GM19324 (cell line): Measurements from ENCODE around the gene ANGEL1.
A peak's percentile ranks its signal among the peaks of the same experiment; 100 is the strongest.

ENCODE experiments used
- ATAC-seq: cut with Tn5 transposase; IDR thresholded peaks from one replicate; pipeline ENCODE4 v1.9.1; 2021; ENCODE audit warnings: mild to moderate bottlenecking, moderate library complexity; ENCODE audit not compliant: unreplicated experiment, low FRiP score

The ANGEL1 gene

GRCh38 chr14:76767681-76768656 lies 44.7 kb downstream of the ANGEL1 start:
- peak; percentile 54 for ATAC-seq

GRCh38 chr14:76765461-76765931 lies 47.2 kb downstream of the ANGEL1 start:
- no peak for ATAC-seq

DNA sequence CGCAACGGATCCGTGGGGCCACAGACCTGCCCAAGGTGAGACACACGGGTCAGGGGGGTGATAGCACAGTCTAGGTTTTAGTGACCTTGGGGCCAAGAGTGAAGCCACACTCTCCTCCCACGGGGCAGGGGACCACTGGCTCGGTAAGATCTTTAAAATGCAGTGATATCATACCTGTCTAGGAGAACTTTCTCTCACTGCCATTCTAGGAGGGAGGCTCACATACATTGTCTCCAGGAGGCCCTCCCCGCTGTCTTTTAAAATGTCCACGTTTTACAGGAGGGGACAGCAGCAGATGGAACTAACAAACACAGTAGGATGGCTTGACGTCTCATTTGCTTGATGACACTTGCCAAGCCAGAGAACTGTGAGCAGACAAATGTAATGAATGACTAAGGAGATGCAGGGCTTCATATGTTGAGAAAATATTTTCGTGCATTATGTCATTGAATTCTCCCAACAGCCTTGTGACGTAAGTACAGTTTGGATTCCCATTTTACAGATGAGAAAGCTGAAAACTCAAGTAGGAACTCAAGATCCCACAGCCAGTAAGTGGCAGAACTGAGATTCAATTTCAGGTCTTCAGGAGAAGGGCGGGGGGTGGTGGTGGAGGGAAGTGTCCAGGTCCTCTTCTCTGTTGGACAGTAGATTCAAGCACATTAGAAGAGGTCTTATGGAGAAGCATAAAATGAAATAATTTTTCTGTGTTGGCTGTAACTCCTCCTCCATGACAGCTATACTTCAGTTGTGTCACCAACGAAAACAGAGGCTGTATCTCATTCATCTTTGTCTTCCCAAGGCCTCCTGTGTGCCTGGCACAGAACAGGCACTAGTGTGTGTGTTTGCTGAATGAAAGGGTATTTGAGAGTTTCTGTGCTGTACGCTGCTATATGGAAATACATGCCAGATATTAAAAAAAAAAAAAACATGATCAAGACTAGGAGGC lies 49.3 kb downstream of the ANGEL1 start:
- no peak for ATAC-seq

DNA sequence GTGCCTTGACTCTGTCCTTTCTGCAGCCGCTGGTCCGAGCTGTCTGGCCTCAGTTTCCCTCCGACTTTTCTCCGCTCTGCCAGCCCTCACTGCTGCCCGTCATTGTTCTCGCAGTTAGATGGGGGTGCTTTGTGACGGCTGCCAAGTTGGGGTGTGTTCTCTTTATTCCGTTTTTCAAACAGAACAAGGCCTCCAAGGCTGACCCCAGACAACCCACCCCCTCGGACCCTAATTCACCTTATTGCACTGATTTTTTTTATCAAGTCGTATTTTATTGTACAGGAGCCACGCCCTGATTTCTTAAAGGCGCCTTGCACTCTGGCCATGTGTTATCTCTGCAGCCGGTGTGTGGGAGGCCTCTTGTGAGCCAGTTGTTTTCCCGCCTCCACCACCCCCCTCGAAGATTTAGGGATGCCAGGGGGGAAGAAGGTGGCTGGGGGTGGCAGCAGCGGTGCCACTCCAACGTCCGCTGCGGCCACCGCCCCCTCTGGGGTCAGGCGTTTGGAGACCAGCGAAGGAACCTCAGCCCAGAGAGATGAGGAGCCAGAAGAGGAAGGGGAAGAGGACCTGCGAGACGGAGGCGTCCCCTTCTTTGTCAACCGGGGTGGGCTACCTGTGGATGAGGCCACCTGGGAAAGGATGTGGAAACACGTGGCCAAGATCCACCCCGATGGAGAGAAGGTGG lies 50.1 kb downstream of the ANGEL1 start:
- no peak for ATAC-seq

GRCh38 chr14:76761960-76762410 lies 50.7 kb downstream of the ANGEL1 start:
- no peak for ATAC-seq

DNA sequence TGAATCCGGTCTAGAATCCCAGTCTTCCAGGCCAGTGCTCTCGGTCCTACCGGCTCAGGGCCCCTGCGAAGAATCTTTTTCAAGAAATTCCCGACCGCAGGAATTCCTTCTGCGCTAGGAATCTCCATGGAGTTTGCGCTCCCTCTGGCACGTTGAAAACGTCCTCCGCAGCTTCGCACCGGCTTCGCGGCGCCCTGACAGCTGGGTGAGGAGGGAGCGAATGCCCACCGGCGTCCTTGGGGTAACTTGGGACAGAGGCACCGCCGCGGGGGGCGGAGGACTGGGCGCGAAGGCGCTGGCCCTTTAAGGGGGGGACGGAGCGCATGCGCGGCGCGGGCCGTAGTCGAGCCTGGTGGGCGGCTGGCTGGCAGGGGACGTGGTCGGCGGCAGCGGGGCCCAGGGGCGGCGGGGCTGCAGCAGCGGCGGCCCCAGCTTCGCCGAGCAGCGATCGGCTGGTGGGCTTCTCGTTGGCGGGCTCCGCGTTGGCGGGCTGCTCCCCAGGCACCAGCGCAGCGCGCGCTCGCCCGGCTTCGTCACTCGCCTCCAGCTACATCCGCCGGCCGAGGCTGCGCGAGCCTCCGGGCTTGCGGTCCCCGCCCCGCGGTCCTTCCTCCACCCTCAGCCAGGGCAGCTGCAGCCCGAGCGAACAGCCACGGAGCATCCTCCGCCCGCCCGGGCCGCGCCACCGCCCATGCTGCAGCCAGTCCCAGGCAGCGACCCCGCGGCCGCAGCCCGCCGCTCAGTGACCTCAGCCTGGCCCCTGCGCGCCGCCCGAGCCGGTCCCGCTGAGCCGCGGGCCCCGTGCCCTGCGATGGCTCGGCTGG lies 51.3 kb downstream of the ANGEL1 start, which contains the start of gene VASH1:
TSS of gene VASH1 (plus strand) at position 333 of the 824 bp plus-strand sequence. CDS start 1,354 bp downstream, outside the sequence.
- ATAC-seq = peak; percentile 69

- ATAC-seq = no peak
These were observed 52.1 kb downstream of the ANGEL1 start for GRCh38 chr14:76760331-76761135.

DNA sequence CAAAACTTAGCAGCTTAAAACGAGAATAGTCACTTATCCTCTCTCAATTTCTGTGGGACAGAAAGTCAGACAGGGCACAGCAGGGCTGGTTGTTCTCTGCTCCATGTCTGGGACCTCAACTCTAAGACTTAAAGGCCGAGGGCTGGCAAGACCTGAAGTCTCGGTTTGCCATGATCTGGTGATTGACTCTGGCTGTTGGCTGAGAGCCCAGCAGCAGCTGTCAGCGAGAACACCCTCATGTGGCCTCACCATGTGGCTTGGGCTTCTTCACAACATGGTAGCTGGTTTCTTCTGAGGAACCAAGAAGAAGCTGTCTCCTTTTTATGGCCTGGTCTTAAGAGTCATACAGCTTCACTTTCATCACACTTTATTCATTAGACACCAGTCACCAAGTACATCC lies 53.1 kb downstream of the ANGEL1 start:
- ATAC-seq = no peak

- no peak for ATAC-seq
These were observed 56.3 kb downstream of the ANGEL1 start for GRCh38 chr14:76756371-76756750.

DNA sequence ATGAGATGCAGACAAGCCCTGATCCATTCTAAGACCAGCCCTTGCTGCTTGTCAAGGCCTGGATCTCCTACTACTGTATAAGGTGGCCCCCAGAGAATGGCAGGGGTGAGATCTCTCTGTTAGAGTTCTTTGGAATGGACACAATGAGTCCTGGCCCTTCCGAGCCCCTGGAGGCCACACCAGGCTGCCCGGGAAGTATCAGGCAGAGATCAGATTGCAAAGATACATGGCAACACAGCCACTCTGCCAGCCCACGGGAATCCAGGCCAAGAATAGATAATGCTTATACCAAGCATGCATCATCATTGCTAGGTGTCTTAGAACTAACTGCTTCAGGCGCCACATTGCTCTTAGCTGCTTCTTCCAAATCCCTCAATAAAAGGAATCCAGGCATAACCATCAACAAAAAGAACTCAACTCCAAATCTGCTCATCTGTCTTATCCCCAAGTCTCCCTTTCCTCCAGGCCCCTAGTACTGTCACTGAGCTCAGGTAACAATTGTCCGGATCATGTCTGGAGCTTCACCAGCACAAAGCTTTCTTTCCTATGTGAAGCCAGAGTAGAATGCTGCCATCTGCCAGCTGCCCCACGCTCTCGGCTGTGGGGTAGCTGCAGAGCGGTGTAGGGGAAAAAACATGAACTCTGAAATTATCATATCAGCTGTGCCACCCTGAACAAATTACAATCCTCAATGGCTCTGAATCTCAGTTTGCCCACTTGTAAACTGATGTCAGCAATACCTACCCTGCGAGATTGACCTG lies 56.9 kb downstream of the ANGEL1 start:
- ATAC-seq = no peak

- ATAC-seq = no peak
These were observed 58.1 kb downstream of the ANGEL1 start for GRCh38 chr14:76754586-76754985.

DNA sequence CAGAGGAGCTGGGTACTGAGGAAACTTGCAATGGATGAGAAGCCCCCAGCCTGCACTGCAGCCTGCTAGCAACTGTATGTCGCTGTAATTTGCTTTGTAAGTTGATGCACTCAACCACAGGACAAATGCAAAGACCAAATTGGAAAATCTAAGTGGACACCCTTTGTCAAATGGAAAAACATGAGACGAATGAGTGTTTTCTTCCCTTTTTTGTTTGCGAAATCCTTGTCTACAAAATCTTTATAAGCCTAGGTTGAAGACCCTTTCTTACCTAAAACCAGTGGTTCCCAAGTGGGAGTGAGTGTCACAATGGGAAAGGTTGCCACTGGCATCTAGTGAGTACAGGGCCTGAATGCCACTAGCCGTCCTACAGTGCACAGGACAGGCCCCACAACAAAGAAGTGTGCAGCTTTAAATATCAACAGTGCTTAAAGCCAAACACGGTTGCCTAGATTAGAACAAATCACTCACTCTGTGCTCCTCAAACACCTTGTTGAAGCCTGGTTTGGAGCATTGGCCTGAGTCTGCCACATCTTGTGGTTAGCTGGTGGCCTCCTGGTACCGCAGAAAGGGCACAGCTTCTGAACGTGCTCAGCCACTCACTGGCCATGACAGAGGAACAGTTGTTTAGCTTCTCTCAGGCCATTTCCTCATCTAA lies 59.0 kb downstream of the ANGEL1 start:
- ATAC-seq = no peak

DNA sequence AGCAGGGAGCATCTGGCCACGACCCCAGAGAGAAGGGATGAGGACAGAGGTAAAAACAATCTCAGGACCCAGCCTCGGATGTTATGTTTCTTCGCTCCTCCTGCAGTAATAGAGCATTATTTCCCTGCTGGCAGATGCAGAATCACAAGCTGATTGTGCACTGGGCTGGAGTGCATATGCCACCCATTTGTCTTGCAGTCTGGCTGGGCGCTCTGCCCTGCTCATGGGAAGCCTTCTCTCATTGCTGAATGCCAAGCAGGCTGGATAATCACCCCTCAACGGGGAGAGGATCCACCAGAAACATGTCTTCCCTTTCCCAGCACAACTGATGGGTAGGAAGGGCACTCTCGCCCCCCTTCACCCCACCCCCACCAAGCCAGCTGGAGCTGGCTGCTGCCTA lies 59.9 kb downstream of the ANGEL1 start:
- no peak for ATAC-seq

- ATAC-seq = no peak
These were observed 69.7 kb downstream of the ANGEL1 start for GRCh38 chr14:76742966-76743365.

DNA sequence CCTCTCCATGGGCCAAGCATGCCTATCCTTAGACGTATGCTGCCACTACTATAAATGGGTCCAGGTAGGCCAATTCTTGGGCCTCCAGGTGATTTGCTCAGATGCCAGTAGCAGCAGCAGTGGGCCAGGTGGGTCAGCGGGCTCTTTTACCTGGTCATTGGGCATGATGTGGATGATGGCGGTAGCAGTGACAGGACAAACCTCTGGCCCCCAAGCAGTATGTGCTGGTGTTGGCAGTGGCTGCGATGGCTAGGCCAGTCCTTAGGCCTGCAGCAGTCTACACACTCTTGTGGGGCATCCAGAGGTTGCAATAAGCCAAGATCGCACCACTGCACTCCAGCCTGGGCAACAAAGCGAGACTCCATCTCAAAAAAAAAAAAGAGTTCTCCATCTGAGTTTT lies 70.5 kb downstream of the ANGEL1 start:
- ATAC-seq = no peak

- no peak for ATAC-seq
These were observed 71.6 kb downstream of the ANGEL1 start for GRCh38 chr14:76741074-76741473.
